HCT116 (cell line): ENCODE results near the gene LAPTM4A. TPM values are rescaled to one million over a fixed set of nuclear protein-coding genes. Genes with fewer than 3 reads are reported as not detected.

ENCODE experiments used
- ATAC-seq: fragments of 200-7000 bp; cut with Tn5 transposase; 2 replicates; pipeline ENCODE4 v1.9.1; 2020; ENCODE audit warnings: mild to moderate bottlenecking, moderate library complexity
- BruUV-seq: library from RNA; stranded (reverse); fragments of 400-500 nt; replicated peaks from 2 replicates; lab custom pipeline; 2021; lab: Mats Ljungman, UMichigan
- CTCF ChIA-PET: fragments of 300-600 bp; sonication (Branson Sonifier 250); formaldehyde crosslinking; loops from one replicate; lab custom pipeline; 2021; ENCODE audit warnings: antibody characterized with exemption; lab: Charles Lee
- POLR2A ChIA-PET: fragments of 300-600, 350-600 bp; sonication (Branson Sonifier 250); formaldehyde crosslinking; loops from one replicate; lab custom pipeline; 2021; ENCODE audit warnings: antibody characterized with exemption; lab: Charles Lee
- RAD21 ChIA-PET, 2 experiments: fragments of 300-600 bp; sonication (Branson Sonifier 250); formaldehyde crosslinking; loops; one replicate each; lab custom pipeline; 2023; ENCODE audit warnings: low total read pairs in 2 of 2; ENCODE audit not compliant: uncharacterized antibody in 2 of 2, unreplicated experiment in 2 of 2, low non-redundant PET in 1 of 2; lab: Charles Lee
- DNase-seq: peaks from one replicate; pipeline ENCODE4 v3.0.0-alpha.2; 2010; ENCODE audit warnings: low read depth, low spot score
- H2AFZ ChIP-seq: fragments of 200-600 bp; shearing (Covaris generic), sonication (generic); 2 replicates; pipeline ENCODE4 v1.6.1; 2017; ENCODE audit warnings: low read depth, mixed run types, mixed read lengths, antibody characterized with exemption, low read length; ENCODE audit not compliant: poor library complexity, severe bottlenecking
- H3K27ac ChIP-seq: 2 replicates; pipeline ENCODE4 v1.5.1; 2012; ENCODE audit warnings: low read depth, low read length
- H3K27me3 ChIP-seq: fragments of 200-600 bp; sonication (generic); 2 replicates; pipeline ENCODE4 v1.6.1; 2016; ENCODE audit warnings: mixed run types, low read length, mixed read lengths; ENCODE audit not compliant: insufficient read depth
- H3K36me3 ChIP-seq, 2 experiments: fragments of 200-500 bp in 1 of 2; fragments of 200-600 bp in 1 of 2; sonication (Bioruptor generic) in 1 of 2; sonication (generic) in 1 of 2; 2 replicates each; pipeline versions ENCODE4 v1.5.1 to v1.6.1; 2014 to 2016; ENCODE audit warnings: low read length in 2 of 2, inconsistent platforms in 1 of 2, mixed read lengths in 1 of 2, mixed run types in 1 of 2; ENCODE audit not compliant: insufficient read depth in 2 of 2, control insufficient read depth in 1 of 2
- H3K4me1 ChIP-seq, 2 experiments: fragments of 200-600 bp in 1 of 2; sonication (generic) in 1 of 2; 2 replicates each; pipeline versions ENCODE4 v1.5.1 to v1.6.1; 2012 to 2017; ENCODE audit warnings: low read length in 2 of 2, inconsistent platforms in 1 of 2, mild to moderate bottlenecking in 1 of 2, mixed read lengths in 1 of 2, mixed run types in 1 of 2, moderate library complexity in 1 of 2; ENCODE audit not compliant: insufficient read depth in 2 of 2, control insufficient read depth in 1 of 2
- H3K4me2 ChIP-seq: fragments of 200-600 bp; sonication (generic); 2 replicates; pipeline ENCODE4 v1.6.1; 2017; ENCODE audit warnings: mixed run types, low read length, mixed read lengths
- H3K4me3 ChIP-seq, 2 experiments: fragments of 200-600 bp in 1 of 2; sonication (generic) in 1 of 2; replicated peaks in 1 of 2; 2 replicates each; pipeline ENCODE4 v1.5.1; 2011 to 2016; ENCODE audit warnings: low read length in 2 of 2, control low read depth in 1 of 2, low read depth in 1 of 2, mild to moderate bottlenecking in 1 of 2, mixed read lengths in 1 of 2, mixed run types in 1 of 2
- H3K79me2 ChIP-seq: fragments of 200-600 bp; sonication (generic); 2 replicates; pipeline ENCODE4 v1.6.1; 2017; ENCODE audit warnings: mild to moderate bottlenecking, mixed run types, low read length, moderate library complexity, mixed read lengths; ENCODE audit not compliant: insufficient read depth
- H3K9ac ChIP-seq: fragments of 200-600 bp; sonication (generic); 2 replicates; pipeline ENCODE4 v1.6.1; 2016; ENCODE audit warnings: low read length, mixed read lengths
- H3K9me2 ChIP-seq: fragments of 200-600 bp; sonication (generic), shearing (Covaris generic); 2 replicates; pipeline ENCODE4 v1.6.1; 2017; ENCODE audit warnings: mixed run types, mild to moderate bottlenecking, moderate library complexity; ENCODE audit not compliant: insufficient read depth
- H3K9me3 ChIP-seq, 2 experiments: fragments of 200-500 bp in 1 of 2; fragments of 200-600 bp in 1 of 2; sonication (Bioruptor generic) in 1 of 2; sonication (generic) in 1 of 2; 2 replicates each; pipeline ENCODE4 v1.6.1; 2014 to 2017; ENCODE audit warnings: low read length in 2 of 2, mixed read lengths in 2 of 2, inconsistent platforms in 1 of 2, low read depth in 1 of 2, mild to moderate bottlenecking in 1 of 2, mixed run types in 1 of 2, moderate library complexity in 1 of 2; ENCODE audit not compliant: control insufficient read depth in 1 of 2, insufficient read depth in 1 of 2
- H4K20me1 ChIP-seq: fragments of 200-600 bp; sonication (generic), shearing (Covaris generic); 2 replicates; pipeline ENCODE4 v1.6.1; 2017; ENCODE audit warnings: mixed run types, mild to moderate bottlenecking, moderate library complexity; ENCODE audit not compliant: insufficient read depth
- CBX3 ChIP-seq: IDR thresholded peaks from 2 replicates; pipeline ENCODE4 v1.6.1; 2012; ENCODE audit warnings: low read depth
- EGR1 ChIP-seq: IDR thresholded peaks from 2 replicates; pipeline ENCODE4 v1.6.1; 2012; ENCODE audit warnings: low read depth
- EZH2phosphoT487 ChIP-seq: fragments of 200-600 bp; IDR thresholded peaks from 2 replicates; pipeline ENCODE4 v1.6.1; 2018; ENCODE audit warnings: antibody characterized with exemption, borderline replicate concordance
- FOSL1 ChIP-seq: IDR thresholded peaks from 2 replicates; pipeline ENCODE4 v1.6.1; 2012; ENCODE audit warnings: low read depth
- JUND ChIP-seq: IDR thresholded peaks from 2 replicates; pipeline ENCODE4 v1.6.1; 2012
- POLR2A ChIP-seq: IDR thresholded peaks from 2 replicates; pipeline ENCODE4 v1.7.0; 2011; ENCODE audit warnings: borderline replicate concordance; ENCODE audit not compliant: insufficient read depth, insufficient read length; ENCODE audit errors: extremely low read depth
- POLR2AphosphoS5 ChIP-seq: IDR thresholded peaks from 2 replicates; pipeline ENCODE4 v1.6.1; 2011; ENCODE audit warnings: mild to moderate bottlenecking, low read depth, low read length, moderate library complexity
- SIN3A ChIP-seq: IDR thresholded peaks from 2 replicates; pipeline ENCODE4 v1.6.1; 2012; ENCODE audit warnings: low read depth
- TCF7L2 ChIP-seq: IDR thresholded peaks from 2 replicates; pipeline ENCODE4 v1.7.0; 2011; ENCODE audit warnings: borderline replicate concordance, inconsistent platforms; ENCODE audit not compliant: insufficient read depth, insufficient read length; ENCODE audit errors: extremely low read depth
- intact Hi-C: fragments of 100-400 bp; cut with micrococcal nuclease; formaldehyde crosslinking; loops from 2 replicates; pipeline ENCODE4 v1.10.0; 2022
- total RNA-seq: library from RNA; stranded (reverse); gene quantifications from one replicate; pipeline ENCODE4 v1.2.1, GENCODE V29; 2021; ENCODE audit not compliant: unreplicated experiment
- TF ChIP-seq, protein P1 (sequence below): IDR thresholded peaks from 2 replicates; pipeline ENCODE4 v1.6.1; 2012; ENCODE audit warnings: low read depth
- TF ChIP-seq, protein P2 (sequence below): IDR thresholded peaks from 2 replicates; pipeline ENCODE4 v1.6.1; 2011; ENCODE audit warnings: mild to moderate bottlenecking, low read length, moderate library complexity; ENCODE audit not compliant: insufficient replicate concordance; ENCODE audit errors: extremely low read depth

LAPTM4A gene
- total RNA-seq, 1 experiment from 2014 or later: 84.5 TPM

DNA sequence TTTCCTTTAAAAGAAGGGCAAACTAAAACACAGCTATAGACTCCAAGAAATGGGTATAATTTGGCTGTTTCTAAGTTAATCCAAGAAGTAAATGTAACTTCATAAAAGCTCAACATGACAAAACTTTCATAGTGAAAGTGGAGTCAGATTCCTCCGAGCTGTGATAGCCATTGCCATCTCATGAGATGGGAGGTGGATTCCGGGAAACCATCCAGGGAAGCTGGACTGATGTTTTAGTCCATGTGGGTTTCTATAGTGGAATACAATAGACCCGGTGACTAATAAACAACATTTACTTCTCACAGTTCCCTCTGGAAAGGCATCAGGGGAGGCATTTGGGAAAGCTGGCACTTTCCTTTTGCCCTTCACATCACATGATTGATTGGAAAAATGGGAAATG is 10.0 kb upstream of the LAPTM4A start:
- DNase-seq: no peak
- Histone ChIP-seq H3K9me2 (no peaks in the 10 kb centered on the region), H2AFZ (no peak overlapping the region), H3K27ac (no peak overlapping the region), H4K20me1 (no peaks in the 10 kb centered on the region), H3K9me3 (no peaks in the 10 kb centered on the region), H3K36me3 (no peaks in the 10 kb centered on the region), H3K4me3 (no peak overlapping the region), H3K4me1 (peaks cover 0 to 7% of the 10 kb centered on the region in 2 experiments; a peak in 3 of 4 replicates), H3K9ac (no peak overlapping the region), H3K27me3 (no peaks in the 10 kb centered on the region), H3K79me2 (no peaks in the 10 kb centered on the region), H3K4me2 (no peak overlapping the region)
- CTCF ChIA-PET: interaction anchor here (0.6 to 0.8 kb wide), 2 partner anchors 9 to 33 kb away, joined by 3 to 4 read pairs; no protein-coding TSS in a partner anchor
- RAD21 ChIA-PET: no interaction called here
- TF ChIP-seq, protein P1, sequence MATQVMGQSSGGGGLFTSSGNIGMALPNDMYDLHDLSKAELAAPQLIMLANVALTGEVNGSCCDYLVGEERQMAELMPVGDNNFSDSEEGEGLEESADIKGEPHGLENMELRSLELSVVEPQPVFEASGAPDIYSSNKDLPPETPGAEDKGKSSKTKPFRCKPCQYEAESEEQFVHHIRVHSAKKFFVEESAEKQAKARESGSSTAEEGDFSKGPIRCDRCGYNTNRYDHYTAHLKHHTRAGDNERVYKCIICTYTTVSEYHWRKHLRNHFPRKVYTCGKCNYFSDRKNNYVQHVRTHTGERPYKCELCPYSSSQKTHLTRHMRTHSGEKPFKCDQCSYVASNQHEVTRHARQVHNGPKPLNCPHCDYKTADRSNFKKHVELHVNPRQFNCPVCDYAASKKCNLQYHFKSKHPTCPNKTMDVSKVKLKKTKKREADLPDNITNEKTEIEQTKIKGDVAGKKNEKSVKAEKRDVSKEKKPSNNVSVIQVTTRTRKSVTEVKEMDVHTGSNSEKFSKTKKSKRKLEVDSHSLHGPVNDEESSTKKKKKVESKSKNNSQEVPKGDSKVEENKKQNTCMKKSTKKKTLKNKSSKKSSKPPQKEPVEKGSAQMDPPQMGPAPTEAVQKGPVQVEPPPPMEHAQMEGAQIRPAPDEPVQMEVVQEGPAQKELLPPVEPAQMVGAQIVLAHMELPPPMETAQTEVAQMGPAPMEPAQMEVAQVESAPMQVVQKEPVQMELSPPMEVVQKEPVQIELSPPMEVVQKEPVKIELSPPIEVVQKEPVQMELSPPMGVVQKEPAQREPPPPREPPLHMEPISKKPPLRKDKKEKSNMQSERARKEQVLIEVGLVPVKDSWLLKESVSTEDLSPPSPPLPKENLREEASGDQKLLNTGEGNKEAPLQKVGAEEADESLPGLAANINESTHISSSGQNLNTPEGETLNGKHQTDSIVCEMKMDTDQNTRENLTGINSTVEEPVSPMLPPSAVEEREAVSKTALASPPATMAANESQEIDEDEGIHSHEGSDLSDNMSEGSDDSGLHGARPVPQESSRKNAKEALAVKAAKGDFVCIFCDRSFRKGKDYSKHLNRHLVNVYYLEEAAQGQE: no peak
- no peak for TF ChIP-seq JUND
- no peak for TF ChIP-seq POLR2AphosphoS5
- no peak for TF ChIP-seq TCF7L2
- no peak for TF ChIP-seq SIN3A
- TF ChIP-seq EZH2phosphoT487: no peak
- no peak for TF ChIP-seq FOSL1
- no peak for TF ChIP-seq EGR1
- no peak for TF ChIP-seq CBX3
- no peak for TF ChIP-seq POLR2A
- TF ChIP-seq, protein P2, sequence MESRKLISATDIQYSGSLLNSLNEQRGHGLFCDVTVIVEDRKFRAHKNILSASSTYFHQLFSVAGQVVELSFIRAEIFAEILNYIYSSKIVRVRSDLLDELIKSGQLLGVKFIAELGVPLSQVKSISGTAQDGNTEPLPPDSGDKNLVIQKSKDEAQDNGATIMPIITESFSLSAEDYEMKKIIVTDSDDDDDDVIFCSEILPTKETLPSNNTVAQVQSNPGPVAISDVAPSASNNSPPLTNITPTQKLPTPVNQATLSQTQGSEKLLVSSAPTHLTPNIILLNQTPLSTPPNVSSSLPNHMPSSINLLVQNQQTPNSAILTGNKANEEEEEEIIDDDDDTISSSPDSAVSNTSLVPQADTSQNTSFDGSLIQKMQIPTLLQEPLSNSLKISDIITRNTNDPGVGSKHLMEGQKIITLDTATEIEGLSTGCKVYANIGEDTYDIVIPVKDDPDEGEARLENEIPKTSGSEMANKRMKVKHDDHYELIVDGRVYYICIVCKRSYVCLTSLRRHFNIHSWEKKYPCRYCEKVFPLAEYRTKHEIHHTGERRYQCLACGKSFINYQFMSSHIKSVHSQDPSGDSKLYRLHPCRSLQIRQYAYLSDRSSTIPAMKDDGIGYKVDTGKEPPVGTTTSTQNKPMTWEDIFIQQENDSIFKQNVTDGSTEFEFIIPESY: no peak
- no peak for ATAC-seq
- POLR2A ChIA-PET: interaction anchor here (1.7 kb wide), 1 partner anchor 9 kb away, joined by 4 read pairs; no protein-coding TSS in a partner anchor
- no TSS peak for BruUV-seq
- intact Hi-C loops: no loop called here
